Spinal cord (tissue), 10 donors: ENCODE measurements around the gene PPARGC1A. TPM values are rescaled to one million over a fixed set of nuclear protein-coding genes. Genes with fewer than 3 reads are reported as not detected.
A peak's percentile ranks its signal among the peaks of the same experiment; 100 is the strongest.

Experiments
- DNase-seq, 6 donors: peaks; one replicate each; pipeline versions ENCODE4 v3.0.0 to v3.0.0-alpha.2; 2013 to 2015; ENCODE audit warnings: low spot score in 6 of 6, low read depth in 4 of 6
- H3K27ac ChIP-seq: one replicate; pipeline ENCODE4 v1.5.1; 2013; ENCODE audit warnings: low read depth, low read length, control low read depth
- H3K27me3 ChIP-seq: one replicate; pipeline ENCODE4 v1.6.1; 2013; ENCODE audit warnings: low read length; ENCODE audit not compliant: control insufficient read depth, insufficient read depth
- H3K36me3 ChIP-seq: one replicate; pipeline ENCODE4 v1.6.1; 2013; ENCODE audit warnings: low read length; ENCODE audit not compliant: control insufficient read depth, insufficient read depth
- H3K4me1 ChIP-seq: one replicate; pipeline ENCODE4 v1.6.1; 2013; ENCODE audit warnings: low read length; ENCODE audit not compliant: control insufficient read depth, insufficient read depth
- H3K4me3 ChIP-seq: one replicate; pipeline ENCODE4 v1.5.1; 2013; ENCODE audit warnings: low read depth, low read length, control low read depth
- H3K9me3 ChIP-seq: one replicate; pipeline ENCODE4 v1.6.1; 2013; ENCODE audit warnings: low read length; ENCODE audit not compliant: control insufficient read depth, insufficient read depth
- WGBS: methylation state at CpG from one replicate; pipeline ENCODE4 v1.1.5; 2013; ENCODE audit warnings: missing lambda C conversion rate; ENCODE audit not compliant: insufficient coverage; 5-methylcytosine and 5-hydroxymethylcytosine counted together
- polyA plus RNA-seq, 2 donors: library from polyadenylated mRNA; unstranded; fragments of 120-200 nt; gene quantifications; one replicate each; pipeline ENCODE4 v1.2.1, GENCODE V29; 2013; ENCODE audit not compliant: insufficient read length in 2 of 2
- total RNA-seq, 2 donors: library from RNA; depleted of rRNA in 1 of 2; stranded (reverse); fragments of 120-200 nt in 1 of 2; fragments of >200 nt in 1 of 2; gene quantifications; one replicate each; pipeline versions ENCODE4 v1.2.3 to v1.2.4, GENCODE V29; 2013 to 2014
- donor health status: healthy.

Gene PPARGC1A
- total and polyA plus RNA-seq, 4 donors, result 12.2 to 18.9 (median 15.0) TPM

GRCh38 chr4:23828020-23828715 lies 61.7 kb downstream of the PPARGC1A start:
- Histone ChIP-seq H3K36me3 (no peaks in the 10 kb centered on the region), H3K27me3 (no peaks in the 10 kb centered on the region), H3K4me3 (no peak overlapping the region), H3K9me3 (no peaks in the 10 kb centered on the region), H3K27ac (no peak overlapping the region), H3K4me1 (no peaks in the 10 kb centered on the region)
- DNase-seq, result no peak
- 89% methylated on average over 8 of the region's 9 CpGs for WGBS

GRCh38 chr4:23822181-23822580 lies 67.7 kb downstream of the PPARGC1A start:
- H3K36me3 ChIP-seq, result no peaks in the 10 kb centered on the region
- no peak overlapping the region for H3K27ac ChIP-seq
- H3K27me3 ChIP-seq, result no peaks in the 10 kb centered on the region
- no peaks in the 10 kb centered on the region for H3K4me1 ChIP-seq
- DNase-seq, result no peak
- no CpG with 5 or more reads among the region's 1 CpG for WGBS
- no peak overlapping the region for H3K4me3 ChIP-seq
- H3K9me3 ChIP-seq, result no peaks in the 10 kb centered on the region

DNA sequence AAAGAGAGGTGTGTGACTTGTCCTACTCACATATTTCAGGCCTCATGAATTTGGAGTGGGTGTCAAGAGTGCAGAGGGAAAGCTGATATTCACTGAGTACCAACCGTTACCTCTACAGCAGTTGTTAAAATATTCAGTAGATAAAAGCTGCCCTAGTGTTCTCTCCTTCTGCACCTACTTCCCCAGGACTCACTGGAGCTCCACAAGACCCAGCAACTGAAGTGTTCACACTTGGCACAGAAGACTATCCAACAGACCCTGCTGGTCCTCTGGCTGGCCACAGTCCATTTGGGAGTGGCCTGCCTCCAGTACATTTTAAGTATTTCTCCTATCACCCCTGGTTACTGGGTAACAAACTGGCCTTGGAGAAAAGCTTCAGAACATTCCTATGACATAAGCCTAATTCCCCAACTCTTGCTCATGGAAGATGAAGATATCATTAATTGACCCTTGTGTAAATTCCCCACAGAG lies 70.8 kb downstream of the PPARGC1A start:
- no peaks in the 10 kb centered on the region for H3K9me3 ChIP-seq
- no peak overlapping the region for H3K27ac ChIP-seq
- no CpG with 5 or more reads among the region's 1 CpG for WGBS

GRCh38 chr4:23818097-23818885 lies 71.6 kb downstream of the PPARGC1A start:
- WGBS, result 20% methylated on average over 1 of the region's 7 CpGs

More for the DNA sequence above, 70.8 kb downstream of the PPARGC1A start:
- no peaks in the 10 kb centered on the region for H3K27me3 ChIP-seq
- no peak overlapping the region for H3K4me3 ChIP-seq
- H3K4me1 ChIP-seq, result no peaks in the 10 kb centered on the region
- no peaks in the 10 kb centered on the region for H3K36me3 ChIP-seq
- peak in 3 of 6 donors; percentile 14 to 60 (median 27) for DNase-seq

DNA sequence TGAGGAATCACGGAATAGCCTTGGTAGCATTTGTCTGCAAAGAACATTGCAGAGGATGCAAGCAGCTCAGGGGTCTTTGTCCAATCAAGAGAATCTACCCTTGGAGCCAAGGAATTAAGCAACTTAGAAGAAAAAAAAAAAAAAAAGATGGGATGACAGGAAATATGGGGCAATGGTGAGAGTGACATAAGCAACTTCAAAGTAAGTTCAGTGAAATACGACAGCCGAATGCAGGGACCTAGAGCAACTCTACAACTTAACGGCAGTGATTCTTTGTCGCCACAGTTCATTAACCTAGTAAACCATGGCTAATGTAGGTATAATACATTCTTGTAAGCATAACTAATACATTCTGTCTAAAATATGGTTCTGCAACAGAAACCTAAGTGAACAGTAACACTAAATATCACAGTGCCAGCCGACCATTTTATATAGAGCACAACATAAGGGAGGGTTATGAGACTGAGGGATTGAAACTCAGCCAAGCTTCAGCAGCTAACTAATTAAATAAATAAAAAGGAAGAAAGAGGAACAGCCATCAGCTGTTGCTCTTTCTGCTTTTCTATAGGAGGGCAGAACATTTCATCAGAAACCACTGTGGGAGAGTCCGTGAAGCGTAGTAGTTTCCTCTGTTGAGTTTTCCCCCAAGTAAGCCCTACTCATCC lies 74.7 kb downstream of the PPARGC1A start:
- Histone ChIP-seq H3K9me3 (no peaks in the 10 kb centered on the region), H3K27ac (no peak overlapping the region)
- WGBS, result 48% methylated on average over 2 of the region's 8 CpGs

More at GRCh38 chr4:23818097-23818885, 71.6 kb downstream of the PPARGC1A start:
- peak in 1 of 6 donors; percentile 90 for DNase-seq
- Histone ChIP-seq H3K4me3 (no peak overlapping the region), H3K9me3 (no peaks in the 10 kb centered on the region), H3K27me3 (no peaks in the 10 kb centered on the region), H3K27ac (no peak overlapping the region), H3K4me1 (no peaks in the 10 kb centered on the region), H3K36me3 (no peaks in the 10 kb centered on the region)

GRCh38 chr4:23814587-23814986 lies 75.3 kb downstream of the PPARGC1A start:
- WGBS, result 73% methylated on average over 2 of the region's 2 CpGs

More for the DNA sequence above, 74.7 kb downstream of the PPARGC1A start:
- Histone ChIP-seq H3K4me1 (no peaks in the 10 kb centered on the region), H3K27me3 (no peaks in the 10 kb centered on the region), H3K36me3 (no peaks in the 10 kb centered on the region), H3K4me3 (no peak overlapping the region)
- peak in 2 of 6 donors; percentile 24 to 61 for DNase-seq

DNA sequence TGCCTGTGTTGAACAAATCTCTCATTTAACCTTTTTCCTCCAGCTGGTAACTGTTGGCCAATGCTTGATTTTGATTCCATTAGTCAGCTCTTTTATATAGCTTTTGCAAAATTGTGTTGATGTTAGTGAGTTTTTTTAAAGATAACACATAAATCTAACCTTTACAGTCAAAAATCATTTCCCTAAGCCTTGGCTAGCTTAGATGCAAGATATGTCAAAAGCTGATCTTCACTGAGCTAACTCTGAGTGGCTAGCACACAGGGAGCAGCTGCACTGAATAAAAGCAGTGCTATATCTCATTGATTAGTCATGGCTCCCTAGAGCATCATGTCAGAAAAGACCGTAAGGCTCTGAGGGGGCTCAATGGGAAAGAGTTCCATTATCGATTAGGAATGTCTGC lies 78.7 kb downstream of the PPARGC1A start:
- no peak overlapping the region for H3K27ac ChIP-seq
- 38% methylated on average over 2 of the region's 2 CpGs for WGBS
- H3K4me3 ChIP-seq, result no peak overlapping the region
- H3K27me3 ChIP-seq, result no peaks in the 10 kb centered on the region
- no peaks in the 10 kb centered on the region for H3K36me3 ChIP-seq
- H3K4me1 ChIP-seq, result no peaks in the 10 kb centered on the region
- no peaks in the 10 kb centered on the region for H3K9me3 ChIP-seq
- peak in 1 of 6 donors; percentile 33 for DNase-seq

More at GRCh38 chr4:23814587-23814986, 75.3 kb downstream of the PPARGC1A start:
- no peaks in the 10 kb centered on the region for H3K36me3 ChIP-seq
- no peaks in the 10 kb centered on the region for H3K4me1 ChIP-seq
- H3K27ac ChIP-seq, result no peak overlapping the region
- DNase-seq, result no peak
- no peak overlapping the region for H3K4me3 ChIP-seq
- no peaks in the 10 kb centered on the region for H3K27me3 ChIP-seq
- H3K9me3 ChIP-seq, result no peaks in the 10 kb centered on the region

DNA sequence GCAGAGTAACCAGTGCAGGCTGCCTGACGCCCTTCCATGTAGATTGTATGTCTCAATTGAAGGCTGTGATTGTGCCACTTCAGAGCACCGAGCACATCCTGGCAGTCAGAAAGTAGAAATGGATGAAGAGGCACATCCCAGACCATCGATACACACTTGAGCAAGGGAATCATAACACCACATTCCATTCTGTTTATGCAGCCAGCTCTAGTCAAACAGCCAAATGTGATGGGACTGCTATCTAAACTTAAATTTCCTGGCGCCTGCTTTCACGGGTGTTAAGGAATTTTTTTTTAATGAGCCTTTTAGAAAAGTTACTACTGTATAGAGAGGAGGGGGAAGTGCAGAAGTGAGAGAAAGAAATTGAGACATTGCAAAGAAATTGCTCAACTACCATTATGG lies 84.4 kb downstream of the PPARGC1A start:
- no CpG with 5 or more reads among the region's 5 CpGs for WGBS
- no peaks in the 10 kb centered on the region for H3K9me3 ChIP-seq
- no peak overlapping the region for H3K27ac ChIP-seq
- no peaks in the 10 kb centered on the region for H3K4me1 ChIP-seq
- no peaks in the 10 kb centered on the region for H3K27me3 ChIP-seq
- DNase-seq, result peak in 1 of 6 donors; percentile 74
- H3K36me3 ChIP-seq, result peaks cover 2% of the 10 kb centered on the region
- H3K4me3 ChIP-seq, result no peak overlapping the region

DNA sequence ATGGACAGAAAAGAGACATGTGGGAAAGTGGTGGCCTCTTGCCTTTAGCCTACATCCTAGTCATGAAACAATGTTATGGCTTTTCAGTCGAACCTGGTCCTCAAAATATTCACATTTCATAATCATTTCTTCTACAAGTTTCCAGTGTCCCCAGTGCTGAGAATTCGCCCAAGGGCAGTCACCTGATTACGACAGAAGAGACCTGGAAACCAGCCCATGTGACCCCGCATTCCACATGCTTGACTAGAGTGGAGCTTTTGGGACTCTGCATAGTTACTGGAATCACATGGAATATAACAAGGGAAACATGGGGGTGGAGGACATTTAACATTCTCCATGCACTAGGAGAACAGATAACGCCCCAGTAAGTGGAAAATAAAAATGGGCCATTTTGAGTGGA lies 100.1 kb downstream of the PPARGC1A start:
- H3K4me1 ChIP-seq, result no peaks in the 10 kb centered on the region
- WGBS, result 93% methylated on average over 4 of the region's 5 CpGs
- no peaks in the 10 kb centered on the region for H3K27me3 ChIP-seq
- H3K4me3 ChIP-seq, result no peak overlapping the region
- H3K9me3 ChIP-seq, result no peaks in the 10 kb centered on the region
- no peak overlapping the region for H3K27ac ChIP-seq
- H3K36me3 ChIP-seq, result no peaks in the 10 kb centered on the region
- DNase-seq, result no peak
